HL-60 (cell line): Measurements from ENCODE around the gene ANK3.

Source experiments
- DNase-seq, 2 experiments: peaks; one replicate each; pipeline ENCODE4 v3.0.0-alpha.2; 2010 to 2020; ENCODE audit warnings: low read depth in 1 of 2, low spot score in 1 of 2
- H3K27ac ChIP-seq: fragments of 250-450 bp; sonication (Bioruptor Pico); replicated peaks from 2 replicates; pipeline ENCODE4 v1.5.1; 2020; ENCODE audit warnings: mild to moderate bottlenecking, moderate library complexity
- H3K27me3 ChIP-seq: fragments of 250-450 bp; sonication (Bioruptor Pico); 2 replicates; pipeline ENCODE4 v1.5.1; 2021; ENCODE audit warnings: mild to moderate bottlenecking, moderate library complexity; ENCODE audit not compliant: insufficient read depth, poor library complexity, severe bottlenecking
- H3K4me3 ChIP-seq: replicated peaks from 2 replicates; pipeline ENCODE4 v1.5.1; 2011; ENCODE audit warnings: mild to moderate bottlenecking, control low read depth, low read length; ENCODE audit not compliant: insufficient read depth
- CTCF ChIP-seq: IDR thresholded peaks from one replicate; pipeline ENCODE4 v1.5.1; 2011; ENCODE audit warnings: low read length, control low read depth, inconsistent platforms; ENCODE audit not compliant: insufficient read depth
- GABPA ChIP-seq: IDR thresholded peaks from 2 replicates; pipeline ENCODE4 v1.6.1; 2012; ENCODE audit warnings: low read depth
- POLR2AphosphoS5 ChIP-seq: IDR thresholded peaks from 2 replicates; pipeline ENCODE4 v1.6.1; 2012; ENCODE audit warnings: low read depth
- REST ChIP-seq: IDR thresholded peaks from 2 replicates; pipeline ENCODE4 v1.6.1; 2012; ENCODE audit warnings: low read depth; ENCODE audit not compliant: insufficient replicate concordance
- SPI1 ChIP-seq: IDR thresholded peaks from 2 replicates; pipeline ENCODE4 v1.6.1; 2012; ENCODE audit warnings: low read depth, mild to moderate bottlenecking, borderline replicate concordance

Gene ANK3

GRCh38 chr10:60377042-60377352 lies 12.7 kb downstream of the ANK3 start:
- no peak for TF ChIP-seq POLR2AphosphoS5
- TF ChIP-seq REST: no peak
- no peak for TF ChIP-seq CTCF
- no peak for TF ChIP-seq SPI1
- no peak for TF ChIP-seq GABPA
- Histone ChIP-seq H3K27me3 (no peaks in the 10 kb centered on the region), H3K4me3 (no peak overlapping the region), H3K27ac (no peak overlapping the region)
- no peak for DNase-seq

- no peak overlapping the region for H3K4me3 ChIP-seq
- no peaks in the 10 kb centered on the region for H3K27me3 ChIP-seq
- no peak overlapping the region for H3K27ac ChIP-seq
- TF ChIP-seq REST: no peak
- no peak for DNase-seq
These were observed 13.2 kb downstream of the ANK3 start for GRCh38 chr10:60376221-60377041.

- Histone ChIP-seq H3K4me3 (no peak overlapping the region), H3K27ac (no peak overlapping the region), H3K27me3 (no peaks in the 10 kb centered on the region)
- no peak for DNase-seq
- no peak for TF ChIP-seq CTCF
- no peak for TF ChIP-seq POLR2AphosphoS5
- TF ChIP-seq SPI1: no peak
- TF ChIP-seq GABPA: no peak
- TF ChIP-seq REST: no peak
These were observed 14.2 kb downstream of the ANK3 start for GRCh38 chr10:60375293-60376004.
